WERI-Rb-1 (cell line): ENCODE measurements around the gene SYN1.

Source experiments
- DNase-seq: peaks from one replicate; pipeline ENCODE4 v3.0.0-alpha.2; 2020
- H3K27ac ChIP-seq: fragments of 250-450 bp; sonication (Bioruptor Pico); 2 replicates; pipeline ENCODE4 v1.5.1; 2020; ENCODE audit warnings: mild to moderate bottlenecking, moderate library complexity
- H3K27me3 ChIP-seq: fragments of 250-450 bp; sonication (Bioruptor Pico); 2 replicates; pipeline ENCODE4 v1.5.1; 2021; ENCODE audit warnings: mild to moderate bottlenecking, low read depth, moderate library complexity; ENCODE audit not compliant: insufficient read depth, severe bottlenecking
- H3K36me3 ChIP-seq: fragments of 250-450 bp; sonication (Bioruptor Pico); 2 replicates; pipeline ENCODE4 v1.5.1; 2020; ENCODE audit warnings: mild to moderate bottlenecking, moderate library complexity
- H3K4me3 ChIP-seq: 2 replicates; pipeline ENCODE4 v1.5.1; 2011; ENCODE audit warnings: low read depth, mild to moderate bottlenecking, control low read depth, low read length
- H3K9me3 ChIP-seq: fragments of 250-450 bp; sonication (Bioruptor Pico); 2 replicates; pipeline ENCODE4 v1.5.1; 2021; ENCODE audit warnings: mild to moderate bottlenecking, moderate library complexity; ENCODE audit not compliant: severe bottlenecking
- CTCF ChIP-seq: IDR thresholded peaks from 2 replicates; pipeline ENCODE4 v1.5.1; 2011; ENCODE audit warnings: low read depth, mild to moderate bottlenecking, control low read depth, inconsistent platforms, low read length

SYN1 gene

GRCh38 chrX:47566841-47567240, 52.8 kb downstream of the SYN1 start:
- Histone ChIP-seq H3K4me3 (no peak overlapping the region), H3K27ac (no peak overlapping the region), H3K9me3 (no peaks in the 10 kb centered on the region), H3K27me3 (peaks cover 11% of the 10 kb centered on the region), H3K36me3 (peaks cover 15% of the 10 kb centered on the region)
- no peak for DNase-seq
- TF ChIP-seq CTCF: no peak

- Histone ChIP-seq H3K27me3 (peaks cover 11% of the 10 kb centered on the region), H3K9me3 (no peaks in the 10 kb centered on the region), H3K4me3 (no peak overlapping the region), H3K36me3 (peaks cover 7% of the 10 kb centered on the region), H3K27ac (no peak overlapping the region)
- no peak for TF ChIP-seq CTCF
- no peak for DNase-seq
These were observed 55.1 kb downstream of the SYN1 start for GRCh38 chrX:47564438-47565085.

- Histone ChIP-seq H3K27me3 (peaks cover 11% of the 10 kb centered on the region), H3K36me3 (peaks cover 3% of the 10 kb centered on the region; the same call in 1 of the 2 replicates), H3K4me3 (no peak overlapping the region), H3K27ac (no peak overlapping the region), H3K9me3 (no peaks in the 10 kb centered on the region)
- no peak for DNase-seq
- no peak for TF ChIP-seq CTCF
These were observed 55.8 kb downstream of the SYN1 start for GRCh38 chrX:47563801-47564315.

GRCh38 chrX:47562615-47563243, 56.9 kb downstream of the SYN1 start:
- H3K9me3 ChIP-seq: no peaks in the 10 kb centered on the region
- H3K27ac ChIP-seq: no peak overlapping the region
- no peak for DNase-seq
- H3K36me3 ChIP-seq: no peaks in the 10 kb centered on the region; the same call in 1 of the 2 replicates
- TF ChIP-seq CTCF: peak; percentile 44
- H3K27me3 ChIP-seq: peaks cover 11% of the 10 kb centered on the region
- no peak overlapping the region for H3K4me3 ChIP-seq

- Histone ChIP-seq H3K9me3 (no peaks in the 10 kb centered on the region), H3K36me3 (no peaks in the 10 kb centered on the region; the same call in 1 of the 2 replicates), H3K27me3 (peaks cover 11% of the 10 kb centered on the region), H3K4me3 (peak overlapping the region; percentile 42), H3K27ac (peak overlapping the region; percentile 82)
- DNase-seq: no peak
- no peak for TF ChIP-seq CTCF
These were observed 58.0 kb downstream of the SYN1 start for GRCh38 chrX:47561659-47562151.
